Trophoblast cell (in vitro differentiated cells and primary cell): ENCODE results near the gene GRK4.

Source experiments
- DNase-seq, 2 donors: peaks; one replicate each; pipeline ENCODE4 v3.0.0-alpha.2; 2016
- H2AFZ ChIP-seq: 2 replicates; pipeline ENCODE4 v1.6.1; 2013; ENCODE audit warnings: low read length, moderate library complexity, mild to moderate bottlenecking; ENCODE audit not compliant: insufficient read depth, poor library complexity
- H2AK5ac ChIP-seq: 2 replicates; pipeline ENCODE4 v1.6.1; 2013; ENCODE audit warnings: mild to moderate bottlenecking, low read length
- H2BK120ac ChIP-seq: 2 replicates; pipeline ENCODE4 v1.6.1; 2013; ENCODE audit warnings: low read length, mild to moderate bottlenecking, moderate library complexity; ENCODE audit not compliant: insufficient read depth, poor library complexity
- H2BK12ac ChIP-seq: 2 replicates; pipeline ENCODE4 v1.6.1; 2013; ENCODE audit warnings: mild to moderate bottlenecking, low read length, moderate library complexity
- H2BK5ac ChIP-seq: 2 replicates; pipeline ENCODE4 v1.6.1; 2013; ENCODE audit warnings: low read length, low read depth, moderate library complexity, mild to moderate bottlenecking; ENCODE audit not compliant: poor library complexity
- H3K14ac ChIP-seq: 2 replicates; pipeline ENCODE4 v1.6.1; 2013; ENCODE audit warnings: mild to moderate bottlenecking, low read length
- H3K18ac ChIP-seq: 2 replicates; pipeline ENCODE4 v1.6.1; 2013; ENCODE audit warnings: mild to moderate bottlenecking, low read length
- H3K23ac ChIP-seq: 2 replicates; pipeline ENCODE4 v1.6.1; 2013; ENCODE audit warnings: low read length
- H3K27ac ChIP-seq: 2 replicates; pipeline ENCODE4 v1.5.1; 2013; ENCODE audit warnings: low read depth, mild to moderate bottlenecking, inconsistent platforms, low read length, moderate library complexity
- H3K27me3 ChIP-seq: 2 replicates; pipeline ENCODE4 v1.6.1; 2013; ENCODE audit warnings: inconsistent platforms, mild to moderate bottlenecking, low read length, moderate library complexity; ENCODE audit not compliant: insufficient read depth
- H3K36me3 ChIP-seq, 2 experiments: 1 replicate in 1 of 2; 2 replicates in 1 of 2; pipeline ENCODE4 v1.6.1; 2013; ENCODE audit warnings: low read length in 2 of 2, mild to moderate bottlenecking in 2 of 2, moderate library complexity in 1 of 2; ENCODE audit not compliant: insufficient read depth in 2 of 2, control insufficient read depth in 1 of 2
- H3K4ac ChIP-seq: 2 replicates; pipeline ENCODE4 v1.6.1; 2013; ENCODE audit warnings: low read depth, mild to moderate bottlenecking, low read length, moderate library complexity
- H3K4me1 ChIP-seq, 2 experiments: 1 replicate in 1 of 2; 2 replicates in 1 of 2; pipeline ENCODE4 v1.6.1; 2013; ENCODE audit warnings: low read length in 2 of 2, mild to moderate bottlenecking in 2 of 2, moderate library complexity in 1 of 2; ENCODE audit not compliant: insufficient read depth in 2 of 2, control insufficient read depth in 1 of 2
- H3K4me2 ChIP-seq: 2 replicates; pipeline ENCODE4 v1.6.1; 2013; ENCODE audit warnings: inconsistent platforms, mild to moderate bottlenecking, low read length, moderate library complexity
- H3K4me3 ChIP-seq: 2 replicates; pipeline ENCODE4 v1.5.1; 2013; ENCODE audit warnings: mild to moderate bottlenecking, low read depth, low read length, inconsistent platforms
- H3K79me1 ChIP-seq: one replicate; pipeline ENCODE4 v1.6.1; 2013; ENCODE audit warnings: low read length
- H3K79me2 ChIP-seq: 2 replicates; pipeline ENCODE4 v1.6.1; 2013; ENCODE audit warnings: low read length, mild to moderate bottlenecking; ENCODE audit not compliant: control insufficient read depth, insufficient read depth, poor library complexity
- H3K9ac ChIP-seq: 2 replicates; pipeline ENCODE4 v1.6.1; 2013; ENCODE audit warnings: mild to moderate bottlenecking, low read length
- H3K9me3 ChIP-seq: 2 replicates; pipeline ENCODE4 v1.6.1; 2013; ENCODE audit warnings: low read depth, mild to moderate bottlenecking, control low read depth, inconsistent platforms, low read length; ENCODE audit not compliant: insufficient read depth
- H4K12ac ChIP-seq: 2 replicates; pipeline ENCODE4 v1.6.1; 2013; ENCODE audit warnings: low read depth, mild to moderate bottlenecking, low read length, moderate library complexity
- H4K8ac ChIP-seq: 2 replicates; pipeline ENCODE4 v1.6.1; 2013; ENCODE audit warnings: low read depth, mild to moderate bottlenecking, low read length, moderate library complexity
- H4K91ac ChIP-seq: one replicate; pipeline ENCODE4 v1.6.1; 2013; ENCODE audit warnings: low read depth, mild to moderate bottlenecking, low read length, moderate library complexity
- WGBS: extraction: QIAGEN DNeasy Blood & Tissue Kit; methylation state at CpG from one replicate; pipeline ENCODE4 v1.1.7; 2013; ENCODE audit warnings: missing lambda C conversion rate; ENCODE audit not compliant: insufficient read length, insufficient coverage; ENCODE audit errors: extremely low coverage; 5-methylcytosine and 5-hydroxymethylcytosine counted together

Gene GRK4

GRCh38 chr4:2995546-2996265, 32.3 kb downstream of the GRK4 start:
- Histone ChIP-seq H2BK12ac (no peak overlapping the region), H3K4me2 (no peak overlapping the region), H3K18ac (no peak overlapping the region), H3K14ac (no peak overlapping the region), H3K23ac (no peak overlapping the region), H2BK5ac (no peak overlapping the region), H3K9me3 (no peaks in the 10 kb centered on the region), H2AK5ac (no peak overlapping the region), H2BK120ac (no peak overlapping the region), H3K79me2 (no peaks in the 10 kb centered on the region), H4K91ac (no peak overlapping the region), H3K27me3 (no peaks in the 10 kb centered on the region), H3K4ac (no peak overlapping the region), H3K4me1 (no peaks in the 10 kb centered on the region), H4K12ac (no peak overlapping the region), H3K79me1 (no peaks in the 10 kb centered on the region), H3K9ac (no peak overlapping the region), H3K27ac (no peak overlapping the region), H4K8ac (no peak overlapping the region), H3K36me3 (no peaks in the 10 kb centered on the region), H2AFZ (no peak overlapping the region), H3K4me3 (no peak overlapping the region)
- WGBS = no CpG with 5 or more reads among the region's 4 CpGs
- DNase-seq = no peak

- H3K27ac ChIP-seq = no peak overlapping the region
- no peak overlapping the region for H2AFZ ChIP-seq
- H3K4me2 ChIP-seq = no peak overlapping the region
- no peak overlapping the region for H2BK120ac ChIP-seq
- H3K79me2 ChIP-seq = no peaks in the 10 kb centered on the region
- no peaks in the 10 kb centered on the region for H3K9me3 ChIP-seq
- H4K12ac ChIP-seq = no peak overlapping the region
- WGBS = no CpG with 5 or more reads among the region's 4 CpGs
- no peak overlapping the region for H3K4me3 ChIP-seq
- no peak for DNase-seq
- no peak overlapping the region for H4K91ac ChIP-seq
- H3K9ac ChIP-seq = no peak overlapping the region
- no peak overlapping the region for H2BK5ac ChIP-seq
- H3K18ac ChIP-seq = no peak overlapping the region
- no peak overlapping the region for H4K8ac ChIP-seq
- no peaks in the 10 kb centered on the region for H3K79me1 ChIP-seq
- H2BK12ac ChIP-seq = no peak overlapping the region
- no peak overlapping the region for H3K14ac ChIP-seq
- no peak overlapping the region for H2AK5ac ChIP-seq
- H3K23ac ChIP-seq = no peak overlapping the region
- H3K36me3 ChIP-seq = no peaks in the 10 kb centered on the region
- H3K4ac ChIP-seq = no peak overlapping the region
- H3K4me1 ChIP-seq = no peaks in the 10 kb centered on the region
- H3K27me3 ChIP-seq = no peaks in the 10 kb centered on the region
Observed at GRCh38 chr4:2996415-2996814, 33.0 kb downstream of the GRK4 start.

- H3K4ac ChIP-seq = no peak overlapping the region
- WGBS = no CpG with 5 or more reads among the region's 2 CpGs
- H3K9me3 ChIP-seq = no peaks in the 10 kb centered on the region
- no peak overlapping the region for H3K4me2 ChIP-seq
- H3K36me3 ChIP-seq = peaks cover 0 to 2% of the 10 kb centered on the region in 2 experiments
- no peak overlapping the region for H4K12ac ChIP-seq
- H3K27ac ChIP-seq = no peak overlapping the region
- H2BK120ac ChIP-seq = no peak overlapping the region
- H3K79me1 ChIP-seq = no peaks in the 10 kb centered on the region
- H3K79me2 ChIP-seq = no peaks in the 10 kb centered on the region
- no peak overlapping the region for H4K91ac ChIP-seq
- H4K8ac ChIP-seq = no peak overlapping the region
- no peaks in the 10 kb centered on the region for H3K4me1 ChIP-seq
- H2BK12ac ChIP-seq = no peak overlapping the region
- H3K4me3 ChIP-seq = no peak overlapping the region
- no peak overlapping the region for H3K23ac ChIP-seq
- no peak overlapping the region for H2AFZ ChIP-seq
- H3K9ac ChIP-seq = no peak overlapping the region
- H3K14ac ChIP-seq = no peak overlapping the region
- no peak overlapping the region for H3K18ac ChIP-seq
- peak; percentile 6 to 64 for DNase-seq
- no peak overlapping the region for H2AK5ac ChIP-seq
- no peaks in the 10 kb centered on the region for H3K27me3 ChIP-seq
- no peak overlapping the region for H2BK5ac ChIP-seq
Observed at GRCh38 chr4:3007724-3008123, 44.4 kb downstream of the GRK4 start.

GRCh38 chr4:3009422-3009821, 46.1 kb downstream of the GRK4 start:
- no peak overlapping the region for H4K8ac ChIP-seq
- no peak overlapping the region for H4K91ac ChIP-seq
- H3K4me2 ChIP-seq = no peak overlapping the region
- no peak overlapping the region for H2AFZ ChIP-seq
- H3K79me2 ChIP-seq = no peaks in the 10 kb centered on the region
- H3K18ac ChIP-seq = no peak overlapping the region
- no peak overlapping the region for H3K27ac ChIP-seq
- no peak overlapping the region for H2AK5ac ChIP-seq
- H3K36me3 ChIP-seq = peaks cover 0 to 2% of the 10 kb centered on the region in 2 experiments
- H3K9me3 ChIP-seq = no peaks in the 10 kb centered on the region
- no peak overlapping the region for H3K14ac ChIP-seq
- no CpG with 5 or more reads among the region's 7 CpGs for WGBS
- no peaks in the 10 kb centered on the region for H3K27me3 ChIP-seq
- H3K4ac ChIP-seq = no peak overlapping the region
- H3K23ac ChIP-seq = no peak overlapping the region
- no peak overlapping the region for H2BK12ac ChIP-seq
- H4K12ac ChIP-seq = no peak overlapping the region
- DNase-seq = peak; percentile 48 to 68
- no peak overlapping the region for H3K9ac ChIP-seq
- no peak overlapping the region for H3K4me3 ChIP-seq
- H3K4me1 ChIP-seq = no peaks in the 10 kb centered on the region
- no peak overlapping the region for H2BK5ac ChIP-seq
- H3K79me1 ChIP-seq = no peaks in the 10 kb centered on the region
- H2BK120ac ChIP-seq = no peak overlapping the region
